HG03469 (cell line): ENCODE data around the gene KDF1.

Source experiments
- ATAC-seq: cut with Tn5 transposase; IDR thresholded peaks from one replicate; pipeline ENCODE4 v1.9.1; 2021; ENCODE audit warnings: mild to moderate bottlenecking, moderate library complexity, moderate number of reproducible peaks; ENCODE audit not compliant: unreplicated experiment

Gene KDF1, protein sequence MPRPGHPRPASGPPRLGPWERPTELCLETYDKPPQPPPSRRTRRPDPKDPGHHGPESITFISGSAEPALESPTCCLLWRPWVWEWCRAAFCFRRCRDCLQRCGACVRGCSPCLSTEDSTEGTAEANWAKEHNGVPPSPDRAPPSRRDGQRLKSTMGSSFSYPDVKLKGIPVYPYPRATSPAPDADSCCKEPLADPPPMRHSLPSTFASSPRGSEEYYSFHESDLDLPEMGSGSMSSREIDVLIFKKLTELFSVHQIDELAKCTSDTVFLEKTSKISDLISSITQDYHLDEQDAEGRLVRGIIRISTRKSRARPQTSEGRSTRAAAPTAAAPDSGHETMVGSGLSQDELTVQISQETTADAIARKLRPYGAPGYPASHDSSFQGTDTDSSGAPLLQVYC

GRCh38 chr1:26959722-26960624 lies at the start of gene KDF1:
TSS of gene KDF1 (minus strand) at chr1:26960468. CDS start at chr1:26952380, 8,088 bp downstream.
- ATAC-seq: no peak

DNA sequence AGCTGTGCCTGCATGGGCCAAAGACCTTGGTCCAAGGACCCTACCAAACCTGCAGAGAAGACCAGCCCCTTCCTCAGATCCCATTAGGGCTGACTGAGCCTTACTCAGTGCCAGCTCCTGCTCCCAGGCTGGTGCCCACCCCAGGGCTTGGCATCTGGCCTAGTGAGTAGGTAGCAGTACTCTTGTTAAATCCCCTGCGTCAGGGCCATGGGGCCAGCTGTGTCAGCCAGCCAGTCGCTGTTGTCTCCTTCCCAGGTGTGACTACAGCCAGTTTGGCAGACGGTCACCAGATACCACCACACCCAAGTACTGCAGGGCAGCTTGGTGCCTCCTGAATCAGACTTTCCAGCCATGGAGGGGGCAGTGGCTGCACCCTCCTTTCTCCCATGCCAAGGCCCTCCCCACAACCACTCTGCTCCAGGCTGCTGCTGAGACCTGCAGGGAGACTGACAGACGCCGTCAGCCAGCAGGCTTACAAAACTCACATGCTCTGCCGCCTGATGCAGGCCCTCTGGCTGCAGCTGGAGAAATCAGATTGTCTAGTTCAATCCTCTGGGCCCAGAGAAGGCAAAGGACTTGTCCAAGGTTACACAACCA lies 49.4 kb upstream of the KDF1 start:
- ATAC-seq: no peak

GRCh38 chr1:27007909-27008582 lies 47.8 kb upstream of the KDF1 start:
- no peak for ATAC-seq

GRCh38 chr1:27006683-27007082 lies 46.4 kb upstream of the KDF1 start:
- no peak for ATAC-seq

GRCh38 chr1:27005648-27006496 lies 45.6 kb upstream of the KDF1 start:
- ATAC-seq: no peak

DNA sequence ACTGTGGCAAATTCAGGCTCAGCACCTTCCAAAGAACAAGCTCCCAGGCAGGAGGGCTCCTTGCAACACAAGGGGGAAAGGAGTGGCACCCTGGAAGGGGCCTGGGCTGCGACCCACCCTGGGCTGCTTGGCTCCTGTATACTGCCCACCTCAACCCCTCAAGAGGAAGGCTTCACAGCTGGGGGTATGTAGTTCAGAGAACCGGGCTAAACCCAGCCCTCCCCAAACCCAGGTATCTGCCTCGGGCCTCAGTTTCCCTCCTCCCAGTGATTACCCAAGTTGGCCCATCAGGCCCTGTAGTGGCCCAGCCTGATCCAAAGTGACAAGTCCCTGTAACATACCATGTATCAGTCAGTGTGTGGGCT lies 44.9 kb upstream of the KDF1 start:
- no peak for ATAC-seq

- ATAC-seq: no peak
Measured at GRCh38 chr1:27004471-27005165, 44.4 kb upstream of the KDF1 start.

DNA sequence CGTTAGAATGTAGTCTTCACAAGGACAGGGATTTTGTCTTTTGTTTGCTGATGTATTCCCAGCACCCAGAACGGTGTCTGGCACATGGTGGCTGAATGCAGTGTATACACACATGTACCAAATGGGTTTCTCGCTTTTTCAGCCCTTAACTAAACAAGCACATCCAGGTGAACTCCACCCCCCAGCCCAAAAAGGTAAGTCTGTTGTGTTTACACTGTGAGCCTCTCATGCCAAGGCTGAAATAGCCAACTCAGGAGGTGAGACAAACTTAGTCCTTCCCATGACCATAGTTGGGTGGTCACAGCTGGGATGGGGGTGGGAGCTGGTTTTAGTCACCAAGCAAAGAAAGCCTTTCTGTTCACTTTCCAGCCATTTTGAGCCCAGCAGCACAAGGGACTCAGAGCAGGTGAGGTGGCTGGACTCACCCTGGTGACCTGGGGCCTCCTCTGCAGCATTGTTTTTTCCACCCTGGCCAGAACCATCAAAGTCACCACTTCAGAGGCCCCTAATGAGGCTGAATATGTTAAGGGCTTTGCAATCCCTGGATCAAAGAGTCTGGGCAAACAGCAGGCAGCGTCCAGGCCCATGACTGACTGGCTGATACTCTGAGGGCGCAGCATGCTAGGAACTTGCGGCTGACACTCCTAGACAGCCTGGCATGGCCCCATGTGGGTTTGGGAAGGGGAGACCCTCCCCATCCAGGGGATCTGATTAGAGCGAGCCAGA lies 43.6 kb upstream of the KDF1 start:
- ATAC-seq: no peak

DNA sequence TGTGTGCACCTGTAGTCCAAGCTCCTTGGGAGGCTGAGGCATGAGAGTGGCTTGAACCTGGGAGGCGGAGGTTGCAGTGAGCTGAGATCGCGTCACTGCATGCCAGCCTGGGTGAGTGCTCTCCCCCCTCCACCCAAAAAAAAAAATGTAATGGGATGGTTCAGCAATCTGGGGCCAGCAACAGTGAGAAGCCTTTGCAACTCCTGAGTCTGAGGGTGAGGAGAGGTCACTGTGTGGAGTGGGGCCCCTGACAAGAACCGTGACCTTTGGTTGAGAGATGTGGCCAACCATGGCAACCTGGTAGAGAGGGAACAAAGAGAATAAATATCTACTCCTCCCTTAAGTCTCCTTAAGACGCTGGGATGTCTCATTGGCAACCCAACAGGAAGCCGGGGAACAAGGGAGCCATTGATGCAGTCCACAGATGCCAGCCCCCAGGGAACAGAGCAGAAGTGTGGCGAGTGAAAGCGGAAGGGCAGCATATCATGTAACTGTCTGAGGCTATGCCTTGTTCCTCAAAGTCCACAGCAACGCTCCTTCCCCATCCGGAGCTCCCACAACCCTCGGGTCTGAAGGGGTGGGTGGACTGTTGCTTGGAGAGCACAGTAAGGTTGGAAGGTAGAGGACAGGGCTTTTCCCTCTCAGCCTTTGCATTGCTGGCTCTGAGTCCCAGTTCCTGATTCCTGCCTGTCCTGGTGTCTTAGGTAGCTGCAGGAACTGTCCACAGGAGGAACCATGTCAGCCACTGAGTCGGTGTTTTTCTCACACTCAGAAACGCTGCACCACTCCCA lies 41.5 kb upstream of the KDF1 start:
- ATAC-seq: no peak

- ATAC-seq: no peak
Measured at GRCh38 chr1:27000817-27001460, 40.7 kb upstream of the KDF1 start.

- ATAC-seq: no peak
Measured at GRCh38 chr1:27000090-27000816, 40.0 kb upstream of the KDF1 start.

DNA sequence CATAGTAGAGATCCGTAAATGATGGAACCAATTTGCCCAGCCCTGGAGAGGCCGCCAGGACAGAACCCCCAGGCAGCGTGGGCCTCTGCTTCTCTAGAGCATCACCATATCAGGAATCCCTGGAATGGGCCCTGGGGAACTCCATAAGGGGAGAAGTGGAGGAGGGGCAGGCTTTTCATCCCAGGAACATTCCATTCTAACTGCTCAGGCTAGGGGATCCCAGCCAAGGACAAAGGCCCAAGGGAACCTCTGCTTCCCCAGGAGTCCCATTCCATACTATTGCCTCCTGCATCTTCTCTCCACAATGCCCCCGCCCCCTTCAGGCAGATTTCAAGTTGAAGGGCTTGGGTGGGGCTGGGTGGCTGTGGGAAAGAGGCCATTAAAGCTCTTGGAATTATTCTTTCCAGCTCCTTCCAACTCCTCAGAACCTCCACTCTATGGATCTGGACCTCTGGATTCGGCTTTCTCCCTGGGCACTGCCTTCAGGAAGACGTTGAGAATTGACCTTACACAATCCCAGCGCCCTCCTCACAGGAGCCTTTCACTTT lies 39.2 kb upstream of the KDF1 start:
- ATAC-seq: no peak

GRCh38 chr1:26998429-26999300 lies 38.4 kb upstream of the KDF1 start:
- ATAC-seq: no peak

DNA sequence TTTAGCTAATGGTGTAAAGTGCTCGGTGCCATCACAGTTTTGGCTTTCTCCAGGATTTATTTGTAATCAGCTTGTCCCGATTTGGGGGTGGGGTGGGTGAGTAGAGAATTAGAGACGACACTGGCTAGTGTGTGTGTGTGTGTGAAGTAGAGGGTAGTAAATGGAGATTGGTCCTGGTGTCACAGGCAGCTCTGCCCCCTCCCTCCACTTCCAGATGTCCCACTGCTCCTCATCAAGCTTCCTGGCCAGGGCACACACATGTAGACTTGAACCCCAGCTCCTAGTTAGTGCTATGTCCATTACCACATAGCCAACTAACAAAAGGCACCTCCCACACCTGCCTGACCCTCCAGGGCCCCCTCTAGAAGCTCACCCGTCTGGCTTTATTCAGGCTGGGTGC lies 36.4 kb upstream of the KDF1 start:
- no peak for ATAC-seq

- ATAC-seq: no peak
Measured at GRCh38 chr1:26996024-26996423, 35.8 kb upstream of the KDF1 start.
